Right lobe of liver (tissue), 6 donors: Measurements from ENCODE around the gene GLT8D2. TPM values are rescaled to one million over a fixed set of nuclear protein-coding genes. Genes with fewer than 3 reads are reported as not detected.

Experiments
- ATAC-seq, 4 donors: fragments of 200-7000 bp; cut with Tn5 transposase; one replicate each; pipeline ENCODE4 v1.9.1; 2020; ENCODE audit warnings: mild to moderate bottlenecking in 4 of 4, moderate library complexity in 4 of 4
- DNase-seq, 3 donors: peaks; one replicate each; pipeline ENCODE4 v3.0.0-alpha.2; 2020
- H3K27ac ChIP-seq, 3 donors: fragments of 200-600 bp; one replicate each; pipeline ENCODE4 v1.8.0; 2022
- H3K27me3 ChIP-seq, 2 donors: fragments of 200-600 bp; one replicate each; pipeline ENCODE4 v1.8.0; 2022
- H3K36me3 ChIP-seq, 4 donors: fragments of 200-600 bp; sonication (generic) in 1 of 4; one replicate each; pipeline versions ENCODE4 v1.5.1 to v1.8.0; 2017 to 2022; ENCODE audit warnings: control low read depth in 1 of 4
- H3K4me1 ChIP-seq, 4 donors: fragments of 200-600 bp; sonication (generic) in 1 of 4; one replicate each; pipeline versions ENCODE4 v1.5.1 to v1.8.0; 2017 to 2022; ENCODE audit warnings: control low read depth in 1 of 4
- H3K4me3 ChIP-seq, 3 donors: fragments of 200-600 bp; one replicate each; pipeline ENCODE4 v1.8.0; 2022
- H3K9me3 ChIP-seq, 4 donors: fragments of 200-600 bp; sonication (generic) in 1 of 4; one replicate each; pipeline versions ENCODE4 v1.5.1 to v1.8.0; 2017 to 2022; ENCODE audit warnings: control low read depth in 1 of 4
- CTCF ChIP-seq, 4 donors: fragments of 200-600 bp in 3 of 4; fragments of 450-650 bp in 1 of 4; IDR thresholded peaks; one replicate each; pipeline versions ENCODE4 v1.5.1 to v1.8.0; 2016 to 2022; ENCODE audit warnings: antibody characterized with exemption in 4 of 4, mild to moderate bottlenecking in 2 of 4
- POLR2A ChIP-seq: fragments of 450-650 bp; IDR thresholded peaks from one replicate; pipeline ENCODE4 v1.6.1; 2017; ENCODE audit warnings: antibody characterized with exemption, mild to moderate bottlenecking
- WGBS: methylation state at CpG from one replicate; pipeline ENCODE4 v1.1.6; 2018; ENCODE audit warnings: low coverage, low lambda C conversion rate; ENCODE audit not compliant: insufficient coverage; ENCODE audit errors: missing lambda C conversion rate; 5-methylcytosine and 5-hydroxymethylcytosine counted together
- intact Hi-C, 2 donors: fragments of 100-400 bp; cut with DNase I; formaldehyde crosslinking; loops; one replicate each; pipeline versions ENCODE4 v1.11.2 to v1.14.1; 2022
- total RNA-seq, 6 experiments: library from RNA; depleted of rRNA in 2 of 6; stranded (reverse); fragments of >200 nt in 2 of 6; fragmentation: NEBNext Ultra II Directional in 3 of 6; extraction: Animal tissue kit (Norgen Biotek cat#: 25700) in 3 of 6; gene quantifications; one replicate each; pipeline versions ENCODE4 v1.1.0 to v1.2.4, GENCODE V29; 2016 to 2023
- donor health status: DM: no; HTN: yes; CAD: no.
- donor health status: DM: no; HTN: no; CAD: no.
- donor health status: DM: no; HTN: no; CAD: no.
- donor health status: DM: no; HTN: yes; CAD: no.
- donor health status: DM: no; HTN: yes; CAD: no.

GLT8D2 gene
- total RNA-seq, 6 experiments from 2014 or later: 0.44 to 1.2 (median 0.79) TPM

- TF ChIP-seq CTCF (IDR thresholded peaks at IDR 0.05): no peak
- TF ChIP-seq POLR2A: no peak
- Histone ChIP-seq H3K9me3 (no peaks in the 10 kb centered on the region), H3K4me1 (peaks cover 0 to 19% (median 8%) of the 10 kb centered on the region in 4 donors), H3K4me3 (no peak overlapping the region), H3K27ac (no peak overlapping the region), H3K36me3 (no peaks in the 10 kb centered on the region), H3K27me3 (no peaks in the 10 kb centered on the region)
- no peak for DNase-seq
- intact Hi-C loops: no loop called here
- ATAC-seq: no peak
- 64% methylated on average over 7 of the region's 7 CpGs for WGBS
These were observed 89.3 kb downstream of the GLT8D2 start for GRCh38 chr12:103960616-103961227.

GRCh38 chr12:103958621-103959020, 91.4 kb downstream of the GLT8D2 start:
- Histone ChIP-seq H3K27me3 (no peaks in the 10 kb centered on the region), H3K27ac (no peak overlapping the region), H3K9me3 (no peaks in the 10 kb centered on the region), H3K4me3 (no peak overlapping the region), H3K36me3 (no peaks in the 10 kb centered on the region), H3K4me1 (peaks cover 0 to 12% (median 4%) of the 10 kb centered on the region in 4 donors)
- ATAC-seq (no peak), DNase-seq (no peak)
- WGBS: 53% methylated on average over 1 of the region's 1 CpG
- intact Hi-C loops: no loop called here
- TF ChIP-seq POLR2A (no peak), CTCF (IDR thresholded peaks at IDR 0.05) (no peak)

- Histone ChIP-seq H3K4me1 (peaks cover 0 to 12% (median 4%) of the 10 kb centered on the region in 4 donors), H3K4me3 (peak overlapping the region; percentile 80 to 89 (median 82)), H3K9me3 (no peaks in the 10 kb centered on the region), H3K27ac (peak overlapping the region; percentile 69 to 82 (median 77)), H3K36me3 (peaks cover 0 to under 1% (median 0%) of the 10 kb centered on the region in 4 donors), H3K27me3 (no peaks in the 10 kb centered on the region)
- 91% methylated on average over 7 of the region's 7 CpGs for WGBS
- DNase-seq (no peak), ATAC-seq (no peak)
- no peak for TF ChIP-seq POLR2A
- TF ChIP-seq CTCF (IDR thresholded peaks at IDR 0.05): no peak
- intact Hi-C loops: no loop called here
These were observed 92.1 kb downstream of the GLT8D2 start for GRCh38 chr12:103957865-103958388.

GRCh38 chr12:103956509-103957027, 93.4 kb downstream of the GLT8D2 start:
- intact Hi-C loops: no loop called here
- Histone ChIP-seq H3K9me3 (no peaks in the 10 kb centered on the region), H3K36me3 (peaks cover 0 to 14% (median 0%) of the 10 kb centered on the region in 4 donors), H3K4me1 (peaks cover 0 to 12% (median 4%) of the 10 kb centered on the region in 4 donors), H3K4me3 (peak overlapping the region; percentile 80 to 89 (median 82)), H3K27ac (peak overlapping the region; percentile 69 to 82 (median 77)), H3K27me3 (no peaks in the 10 kb centered on the region)
- TF ChIP-seq POLR2A: no peak
- TF ChIP-seq CTCF (IDR thresholded peaks at IDR 0.05): no peak
- DNase-seq (peak in 2 of 3 donors; percentile 58 to 69), ATAC-seq (peak; percentile 59 to 69 (median 62))
- WGBS: 0% methylated on average over 9 of the region's 31 CpGs
